A673 (cell line): Measurements from ENCODE around the gene C16orf86.

Source experiments
- CTCF ChIP-seq: fragments of 300-800, 200-600 bp; sonication (generic); conservative IDR thresholded peaks from 2 replicates; pipeline ENCODE4 v1.5.1; 2017; ENCODE audit warnings: low read depth, mild to moderate bottlenecking, antibody characterized with exemption, low read length, moderate library complexity, mixed read lengths
- EZH2 ChIP-seq: fragments of 200-600 bp; sonication (generic); IDR thresholded peaks from 2 replicates; pipeline ENCODE4 v1.6.1; 2017; ENCODE audit warnings: borderline replicate concordance, low read depth, mild to moderate bottlenecking, mixed read lengths, antibody characterized with exemption, low read length; ENCODE audit not compliant: poor library complexity, severe bottlenecking

- TF ChIP-seq CTCF = no peak
- TF ChIP-seq EZH2 = no peak
Observed at GRCh38 chr16:67678354-67679023, 11.9 kb downstream of the C16orf86 start.
